NCI-H1048 (cell line): ENCODE results near the gene RUVBL1.

ENCODE experiments used
- DNase-seq: peaks from one replicate; lab custom pipeline; 2025; lab: John Stamatoyannopoulos, UW

Gene RUVBL1

DNA sequence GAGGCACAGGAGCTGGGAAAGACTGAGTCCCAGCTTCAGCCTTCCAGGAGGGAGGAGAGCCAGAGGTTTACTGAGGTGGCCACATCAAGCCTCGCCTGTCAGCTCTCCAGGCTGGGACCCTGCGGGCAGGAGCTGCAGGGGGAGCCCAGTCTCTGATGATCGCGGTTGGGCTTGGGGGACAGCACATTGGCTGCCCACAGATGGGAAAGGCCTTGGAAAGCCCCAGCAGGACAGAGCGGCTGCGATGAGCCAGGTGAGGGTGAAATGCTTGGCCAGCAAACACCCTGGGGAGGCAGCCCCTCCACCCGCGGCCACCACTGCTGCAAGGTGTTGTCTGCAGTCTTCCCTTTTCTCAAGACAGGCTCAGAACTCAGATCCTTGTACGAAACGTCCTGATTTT lies 40.2 kb downstream of the RUVBL1 start:
- no peak for DNase-seq

DNA sequence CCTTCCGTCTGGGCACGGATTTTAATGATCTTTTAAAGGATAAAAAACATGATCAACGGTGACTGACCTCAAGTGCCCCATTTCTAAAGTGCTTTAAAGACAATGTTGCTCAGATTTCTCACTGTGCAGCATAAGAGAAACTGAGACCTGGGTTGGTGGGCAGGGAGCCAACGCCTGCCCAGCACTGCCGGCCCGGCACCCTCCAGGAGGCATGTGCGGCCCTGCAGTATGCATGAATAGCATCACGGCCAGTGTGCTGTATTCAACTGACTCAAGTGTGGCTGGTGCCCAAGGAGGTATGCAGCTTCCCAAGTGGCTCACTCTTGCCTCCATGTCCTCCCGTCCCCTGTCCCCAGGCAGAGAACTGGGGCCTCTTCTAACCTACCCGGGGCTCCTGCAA lies 41.1 kb downstream of the RUVBL1 start:
- DNase-seq: no peak

DNA sequence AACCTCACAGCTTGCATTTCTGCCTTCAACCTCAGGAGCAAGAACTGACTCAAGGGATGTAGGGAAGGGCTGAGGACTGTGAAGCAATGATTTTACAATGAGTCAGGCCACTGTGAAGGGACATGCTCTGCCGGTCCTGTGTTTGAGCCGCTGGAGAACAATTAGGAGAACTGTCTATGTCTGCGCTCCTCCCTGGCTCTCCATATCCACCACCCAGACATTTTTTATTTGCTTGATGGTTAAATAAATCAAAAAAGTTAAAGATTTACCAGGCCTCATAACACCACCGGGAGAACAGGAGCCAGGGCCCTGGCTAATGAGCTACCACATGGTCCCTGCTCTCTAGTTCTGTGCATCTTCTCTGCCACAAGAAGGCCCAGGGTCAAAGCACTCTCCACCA lies 41.8 kb downstream of the RUVBL1 start:
- no peak for DNase-seq

DNA sequence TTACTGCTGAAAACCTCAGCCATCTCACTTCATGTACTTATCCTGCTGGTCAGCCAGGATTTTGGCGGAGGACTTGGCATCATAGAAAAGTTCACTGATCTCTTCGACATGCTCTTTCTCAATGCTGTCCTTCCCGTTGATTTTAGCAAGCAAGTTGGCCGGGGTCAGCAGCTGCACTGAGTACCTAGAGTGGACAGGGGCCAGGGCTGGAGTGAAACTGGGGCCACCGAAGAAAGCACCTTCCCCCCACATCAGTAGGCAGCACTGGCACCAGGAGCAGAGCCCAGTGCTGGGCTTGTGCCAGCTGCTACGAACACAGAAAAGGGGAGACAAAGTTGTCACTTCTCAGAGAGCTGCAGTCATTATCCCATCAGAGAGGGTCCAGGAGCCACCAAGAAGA lies 42.4 kb downstream of the RUVBL1 start:
- DNase-seq: no peak

DNA sequence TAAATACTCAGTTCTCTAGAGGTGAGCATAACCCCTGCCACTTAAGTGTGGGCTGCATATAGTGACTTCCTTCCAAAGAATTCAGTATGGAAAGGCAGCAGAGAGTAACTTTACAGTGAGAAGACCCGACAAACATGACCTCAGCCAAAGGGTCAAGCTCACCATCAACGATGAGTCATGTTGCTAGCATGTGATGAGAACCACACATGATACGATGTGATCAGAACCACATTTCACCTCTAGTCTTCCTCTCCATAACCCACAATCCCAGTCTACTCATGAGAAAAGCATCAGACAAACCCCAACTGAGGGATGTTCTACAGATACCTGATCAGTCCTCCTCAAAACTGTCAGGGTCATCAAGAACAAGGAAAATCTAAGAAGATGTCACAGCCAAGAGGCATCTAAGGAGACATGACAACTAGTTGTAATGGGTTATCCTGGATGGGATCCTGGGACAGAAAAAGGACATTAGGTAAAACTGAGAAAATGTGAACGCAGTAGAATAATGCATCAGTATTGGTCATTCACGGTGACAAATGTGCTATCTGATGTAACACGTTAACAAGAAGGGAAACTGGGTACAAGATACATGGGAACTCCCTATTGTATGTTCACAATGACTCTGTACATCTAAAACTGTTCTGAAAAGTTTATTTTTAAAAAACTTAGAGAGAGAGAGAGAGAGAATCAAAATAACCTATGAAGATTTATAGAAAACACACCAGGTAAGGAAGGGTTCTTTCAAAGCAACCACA lies 43.1 kb downstream of the RUVBL1 start:
- no peak for DNase-seq

DNA sequence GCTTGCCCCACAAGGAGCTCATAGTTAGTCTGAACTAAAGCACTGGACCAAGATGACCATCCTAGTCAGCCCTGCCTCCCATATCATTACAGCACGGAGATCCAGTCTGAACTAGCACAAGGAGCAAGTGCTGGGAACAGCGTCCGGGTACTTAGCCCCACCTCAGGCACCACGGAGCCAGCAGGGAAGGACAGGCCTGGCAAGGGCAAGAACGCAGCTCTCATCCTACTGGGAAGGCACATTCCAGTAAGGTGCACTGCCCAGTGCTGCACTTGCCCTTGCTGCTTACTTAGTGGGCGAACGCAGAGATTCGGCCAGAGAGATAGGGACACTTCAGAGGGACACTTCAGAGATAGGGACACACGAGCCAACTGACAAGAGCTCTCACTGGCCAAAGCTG lies 43.8 kb downstream of the RUVBL1 start:
- DNase-seq: no peak

DNA sequence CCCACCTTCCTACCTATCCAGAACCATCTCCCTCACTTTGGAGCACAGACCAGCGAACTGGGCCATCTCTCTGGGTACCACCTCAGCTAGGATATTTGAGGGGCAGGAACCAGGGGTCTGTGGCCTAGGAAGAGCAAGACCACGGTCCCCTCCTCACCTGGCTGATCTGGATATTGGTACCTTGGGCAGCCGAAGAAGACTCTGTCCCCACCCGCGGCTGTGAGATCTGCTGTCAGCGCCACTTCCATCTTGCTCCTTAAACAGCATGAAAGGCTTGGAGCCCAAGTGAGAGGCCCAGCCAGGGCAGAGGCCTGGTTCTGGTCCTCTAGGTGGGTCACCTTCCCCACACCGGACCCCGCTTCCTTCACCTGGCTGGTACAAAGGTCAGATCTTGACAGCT lies 44.7 kb downstream of the RUVBL1 start:
- no peak for DNase-seq

DNA sequence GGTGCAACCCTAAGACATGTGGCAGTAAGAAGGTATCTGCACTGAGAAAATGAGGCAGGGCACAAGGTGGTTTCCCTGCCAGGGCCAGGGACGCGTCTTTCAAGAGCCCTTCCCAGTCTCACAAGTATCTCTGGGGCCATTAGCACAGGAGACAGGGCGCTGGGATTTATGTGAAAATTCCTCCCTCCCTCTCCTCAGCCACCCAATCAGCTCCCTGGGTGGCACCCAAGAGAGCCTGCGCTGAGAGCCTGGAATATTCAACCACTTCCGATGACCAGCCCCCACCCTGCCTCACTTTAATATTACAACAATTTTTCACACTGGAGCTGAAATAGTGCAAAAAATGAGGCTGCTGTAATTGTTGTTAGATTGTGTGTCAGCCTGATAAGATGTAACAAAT lies 45.3 kb downstream of the RUVBL1 start:
- no peak for DNase-seq

DNA sequence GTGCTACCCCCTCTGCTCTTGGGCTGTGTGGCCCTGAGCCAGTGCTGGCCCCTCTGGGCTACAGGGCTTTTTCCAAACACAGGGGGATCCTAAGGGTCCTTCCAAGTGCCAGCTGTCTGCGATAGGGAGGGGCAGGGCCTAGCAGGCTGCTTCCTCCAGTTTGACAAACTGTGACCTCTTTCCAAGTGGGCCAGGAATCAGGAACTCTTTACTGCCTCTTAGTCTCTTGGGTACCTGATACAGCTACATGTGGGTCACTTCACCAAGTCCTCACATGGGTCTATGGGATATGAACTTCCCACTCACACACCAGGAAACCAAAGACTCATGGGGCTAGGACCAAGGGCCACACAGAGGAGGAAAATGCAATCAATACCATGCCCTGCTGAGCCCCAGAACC lies 45.9 kb downstream of the RUVBL1 start:
- DNase-seq: no peak

DNA sequence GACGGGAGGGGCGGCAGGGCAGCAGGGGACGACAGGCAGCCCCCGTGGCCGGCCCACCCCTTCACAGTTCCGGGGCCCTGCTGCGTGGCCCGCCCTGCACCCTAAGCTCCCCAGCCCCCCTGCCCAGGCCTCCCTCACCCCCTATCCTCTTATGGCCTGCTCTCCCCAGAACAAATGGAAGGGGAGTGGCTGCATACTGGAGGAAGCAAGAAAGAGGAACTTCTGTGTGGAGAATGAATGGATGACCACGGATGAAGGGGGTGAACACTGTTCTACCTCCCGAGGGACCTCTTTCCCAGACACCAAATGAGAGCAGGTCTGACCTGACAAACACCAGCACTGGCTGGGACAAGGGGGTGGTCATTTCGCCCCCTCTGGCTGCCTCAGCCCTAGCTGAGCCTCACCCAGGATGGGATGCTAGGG lies 46.4 kb downstream of the RUVBL1 start:
- no peak for DNase-seq

DNA sequence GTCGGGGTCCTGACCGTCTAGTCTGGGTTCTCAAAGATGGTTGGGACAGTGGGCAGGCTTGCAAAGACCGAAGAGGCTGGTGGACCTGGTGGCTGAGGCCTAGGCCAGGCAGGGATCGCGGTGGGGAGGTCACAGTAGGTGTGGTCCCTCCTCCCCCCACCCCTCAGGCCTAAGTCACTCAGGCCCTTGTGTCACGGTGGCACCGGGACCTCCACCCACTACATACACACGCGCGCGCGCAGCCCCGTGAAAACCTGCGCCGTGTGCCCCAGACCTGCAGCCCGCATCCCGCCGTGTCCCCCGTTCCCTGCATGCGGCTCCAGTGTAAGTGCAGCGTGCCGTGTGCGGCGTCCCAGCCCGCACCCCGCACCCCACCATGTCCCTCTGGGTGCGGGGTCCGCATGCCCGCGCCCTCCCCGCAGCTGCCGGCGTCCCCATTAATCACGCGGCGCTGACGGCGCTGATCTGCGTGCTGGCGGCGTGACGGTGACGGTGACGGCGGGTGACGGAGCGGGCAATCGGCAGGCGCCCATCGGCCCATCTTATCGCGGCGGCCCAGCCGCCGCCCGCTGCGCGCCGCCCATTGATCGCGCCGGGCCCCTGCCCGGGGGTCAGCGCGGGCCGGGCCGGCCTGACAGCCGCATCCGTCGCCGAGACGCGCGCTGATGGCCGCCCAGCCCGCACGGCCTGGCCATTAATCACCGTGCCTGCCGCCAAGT lies 47.0 kb downstream of the RUVBL1 start:
- no peak for DNase-seq

DNA sequence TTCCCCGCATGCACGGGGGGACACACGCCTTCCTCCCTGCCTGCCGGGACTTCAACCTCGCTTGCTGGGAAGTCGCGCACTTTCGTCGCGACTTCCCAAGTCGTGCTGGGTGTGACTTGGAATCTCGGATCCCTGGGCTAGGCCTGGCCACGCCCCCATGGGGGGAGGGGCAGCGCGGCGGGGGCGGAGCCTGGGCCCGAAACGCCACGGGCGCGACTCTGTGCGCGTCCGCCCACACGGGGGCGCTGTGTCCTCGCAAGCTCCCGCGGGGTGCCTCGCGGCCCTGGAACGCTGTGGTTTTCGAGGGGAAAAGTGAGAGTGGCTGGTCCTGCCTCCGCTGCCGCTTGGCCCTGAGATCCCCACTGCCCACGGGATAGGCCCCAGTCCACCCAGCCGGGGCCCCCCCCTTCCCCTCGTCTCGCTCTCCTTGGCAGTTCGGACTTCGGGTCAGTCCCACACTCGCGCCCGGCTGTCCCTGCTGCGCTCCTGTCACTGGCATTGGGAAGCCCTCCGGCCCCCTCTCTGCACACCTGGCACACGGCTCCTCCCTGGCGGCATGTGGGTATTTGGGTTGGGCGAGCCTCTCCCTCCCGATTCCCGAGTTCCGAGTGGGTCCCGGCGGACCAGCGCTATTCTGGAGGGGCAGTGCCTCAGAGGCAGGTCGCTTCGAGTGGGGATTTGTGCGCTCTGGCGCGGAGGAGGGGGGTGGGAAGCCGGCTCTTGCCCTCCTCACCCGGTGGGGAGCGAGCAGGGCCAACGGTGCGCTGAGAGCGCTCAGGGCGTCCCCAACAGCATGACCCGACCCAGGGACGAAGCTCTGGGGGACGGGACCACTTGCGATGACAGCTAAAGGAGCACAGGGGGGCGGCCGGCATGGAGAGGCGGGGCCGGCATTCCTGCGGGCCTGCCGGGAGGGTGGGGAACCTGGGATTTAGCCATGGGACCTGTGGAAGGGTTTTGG lies 47.8 kb downstream of the RUVBL1 start:
- no peak for DNase-seq

DNA sequence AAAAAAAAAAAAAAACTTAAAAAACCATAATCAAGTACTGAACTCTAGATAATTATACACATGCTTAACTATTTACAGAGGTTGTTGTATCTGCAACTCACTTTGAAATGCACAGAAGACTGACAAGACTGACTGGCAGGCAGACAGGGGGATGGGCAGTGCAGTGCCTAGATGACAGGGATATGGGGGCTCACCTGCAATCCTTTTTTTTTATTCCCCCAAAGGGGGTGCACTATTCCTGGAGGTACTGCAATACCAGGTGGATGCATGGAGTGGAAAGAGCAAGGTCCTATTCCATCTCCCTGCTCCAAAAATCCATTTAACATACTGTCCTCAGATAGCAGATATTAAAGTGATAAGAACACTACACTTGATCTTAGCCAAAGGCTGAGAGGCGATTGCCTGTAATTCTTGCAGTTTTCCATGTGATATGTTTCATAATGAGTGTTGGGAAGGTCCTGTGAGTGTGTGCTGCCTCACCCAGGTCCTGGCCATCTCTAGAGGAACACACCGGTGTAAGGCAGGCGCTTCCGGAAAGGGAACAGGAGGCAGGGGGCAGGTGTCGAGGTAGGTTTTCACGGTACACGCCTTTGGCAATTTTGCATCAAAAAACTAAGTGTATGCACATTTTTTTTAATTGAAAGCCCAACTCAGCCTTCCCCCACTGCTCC lies 48.6 kb downstream of the RUVBL1 start:
- DNase-seq: no peak

DNA sequence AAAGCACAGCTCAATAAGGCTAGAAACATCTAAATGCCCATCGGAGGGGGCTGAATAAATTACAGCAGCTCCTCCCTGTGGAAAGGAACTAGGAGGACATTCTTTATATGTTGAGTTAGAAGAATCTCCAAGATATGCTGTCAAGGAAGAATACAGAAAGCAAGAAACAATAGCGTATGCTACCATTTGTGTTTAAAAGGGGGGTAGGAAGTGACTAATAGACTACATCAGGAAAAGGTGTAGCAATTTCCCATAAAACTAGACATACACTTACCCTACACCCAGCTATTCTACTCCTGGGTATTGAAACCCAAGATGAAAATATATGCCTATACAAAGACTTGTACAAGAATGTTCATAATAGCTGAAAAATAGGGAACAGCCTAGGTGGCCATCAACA lies 49.8 kb downstream of the RUVBL1 start:
- no peak for DNase-seq

DNA sequence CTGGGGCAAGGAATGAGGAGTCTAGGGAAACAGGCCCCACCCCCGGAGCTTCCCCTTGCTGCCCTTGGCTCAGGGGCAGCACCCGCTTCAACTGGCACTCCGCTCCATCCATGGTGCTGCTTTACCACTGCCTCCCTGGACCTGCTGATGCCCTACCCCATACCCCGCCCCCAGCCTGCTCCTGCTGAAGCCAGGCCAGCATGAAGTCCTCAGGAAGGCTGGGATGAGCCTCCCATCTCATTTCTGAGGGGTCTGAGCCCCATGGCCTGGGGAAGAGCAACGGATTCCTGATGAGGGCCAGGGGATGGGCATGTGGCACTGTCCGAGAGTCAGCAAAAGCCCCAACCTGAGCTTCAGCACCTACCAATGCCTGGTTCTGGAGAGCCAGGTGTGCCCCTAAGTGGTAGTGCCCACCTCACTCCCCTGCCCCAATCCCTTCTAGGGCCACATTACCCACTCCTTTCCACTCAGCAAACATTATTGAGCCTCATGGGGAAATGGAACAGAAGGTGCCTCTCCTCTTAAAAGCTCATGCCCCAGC lies 50.4 kb downstream of the RUVBL1 start:
- DNase-seq: no peak

DNA sequence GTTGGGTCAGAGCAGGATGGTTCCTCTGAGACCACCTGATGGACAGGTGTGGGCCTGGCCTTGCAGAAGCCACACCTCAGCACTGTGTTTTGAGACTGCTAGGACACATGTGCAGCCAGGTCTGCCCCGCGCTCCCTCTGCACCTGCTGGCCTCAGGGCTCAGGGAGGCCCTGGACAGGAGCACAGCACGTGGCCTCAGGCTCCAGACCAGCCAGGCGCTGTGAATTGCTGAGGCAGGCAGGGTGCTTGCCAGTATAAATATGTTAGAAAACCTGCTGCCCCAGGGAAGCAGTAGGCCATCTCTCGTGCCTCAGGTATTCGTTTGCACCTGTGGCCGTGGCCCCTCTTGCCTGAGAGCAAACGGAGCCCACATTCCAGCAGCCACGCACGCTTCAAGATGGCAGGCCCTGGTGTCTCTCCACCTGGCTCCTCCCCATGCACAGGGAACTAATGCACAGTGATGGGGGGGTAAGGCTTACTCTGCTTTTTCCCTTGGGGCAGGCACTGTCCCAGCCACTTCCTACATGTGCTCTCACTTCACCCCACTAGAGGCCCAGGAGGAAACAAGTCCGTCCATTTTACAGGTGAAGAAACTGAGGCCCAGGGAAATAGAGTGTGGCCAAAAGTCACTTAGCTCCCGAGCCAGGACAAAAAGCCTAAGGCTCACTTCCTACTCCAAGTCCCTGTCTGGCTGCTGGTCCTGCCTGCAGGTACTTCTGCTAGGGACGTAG lies 51.0 kb downstream of the RUVBL1 start:
- no peak for DNase-seq

DNA sequence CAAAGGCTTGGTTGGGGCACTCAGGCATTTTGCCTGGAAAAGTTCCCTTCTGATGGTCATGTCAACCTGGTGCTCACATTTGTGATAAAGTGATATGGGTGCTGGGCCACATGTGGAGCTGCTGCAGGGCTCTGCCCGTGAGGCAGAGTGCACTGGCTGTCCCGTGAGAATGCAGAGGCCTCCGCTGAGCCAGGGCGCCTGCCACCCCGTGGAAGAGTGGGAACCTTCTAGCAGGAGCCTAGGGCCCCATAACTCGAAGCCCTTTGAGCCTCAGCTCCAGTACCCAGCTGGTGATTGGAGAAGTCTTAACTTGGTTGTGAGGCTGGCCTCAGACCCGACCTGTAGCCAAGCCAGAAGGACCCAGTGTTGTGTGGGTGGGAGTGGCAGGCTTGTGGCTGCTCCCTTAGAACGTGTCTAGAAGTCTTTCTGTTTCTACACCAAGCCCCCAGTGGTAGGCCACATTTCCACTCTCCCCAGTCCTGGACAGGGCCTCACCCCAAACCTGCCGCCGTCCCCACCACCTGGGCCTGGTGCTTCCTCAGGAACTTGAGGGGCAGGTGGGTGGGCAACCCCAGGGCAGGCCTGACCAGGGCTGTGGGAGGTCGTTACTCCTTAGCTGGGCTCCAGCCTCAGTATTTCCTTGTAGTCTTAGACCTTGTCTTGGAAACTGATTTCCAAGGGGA lies 51.7 kb downstream of the RUVBL1 start:
- DNase-seq: no peak

DNA sequence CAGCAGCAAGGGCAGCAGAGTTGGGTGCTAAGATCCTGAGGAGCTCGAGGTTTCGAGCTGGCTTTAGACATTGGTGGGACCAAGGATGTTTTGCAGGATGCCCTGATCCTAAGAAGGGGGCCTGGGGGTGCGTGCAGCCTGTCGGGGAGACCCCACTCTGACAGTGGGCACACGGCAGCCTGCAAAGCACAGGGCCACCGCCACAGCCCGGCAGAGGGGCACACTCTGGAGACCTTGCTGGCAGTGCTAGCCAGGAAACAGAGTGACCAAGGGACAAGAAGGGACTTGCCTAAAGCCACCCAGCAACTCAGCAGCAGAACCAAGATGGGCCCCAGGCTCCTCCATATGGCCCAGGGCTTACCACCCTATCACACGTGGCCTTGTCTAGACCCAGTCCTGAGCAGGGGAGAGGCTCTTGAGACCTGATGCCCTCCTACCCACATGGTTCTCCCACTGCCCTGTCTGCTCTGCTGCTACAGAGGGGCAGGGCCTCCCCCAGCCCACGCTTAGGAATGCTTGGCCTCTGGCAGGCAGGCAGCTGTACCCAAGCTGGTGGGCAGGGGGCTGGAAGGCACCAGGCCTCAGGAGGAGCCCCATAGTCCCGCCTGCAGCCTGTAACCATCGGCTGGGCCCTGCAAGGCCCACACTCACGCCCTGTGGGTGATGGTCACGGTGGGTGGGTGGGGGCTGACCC lies 52.6 kb downstream of the RUVBL1 start:
- no peak for DNase-seq

DNA sequence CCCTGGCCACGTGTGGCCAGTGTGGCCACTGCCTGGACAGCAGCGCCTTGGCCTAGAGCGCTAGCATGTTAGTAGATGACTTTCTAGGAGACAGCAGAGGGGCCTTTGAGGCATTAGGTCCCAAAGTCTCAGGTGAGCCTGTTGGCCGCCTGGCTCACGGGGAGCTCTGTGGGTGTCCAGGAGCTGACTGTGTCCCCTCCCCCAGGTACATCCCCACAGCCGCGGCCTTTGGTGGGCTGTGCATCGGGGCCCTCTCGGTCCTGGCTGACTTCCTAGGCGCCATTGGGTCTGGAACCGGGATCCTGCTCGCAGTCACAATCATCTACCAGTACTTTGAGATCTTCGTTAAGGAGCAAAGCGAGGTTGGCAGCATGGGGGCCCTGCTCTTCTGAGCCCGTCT lies 54.3 kb downstream of the RUVBL1 start:
- no peak for DNase-seq

DNA sequence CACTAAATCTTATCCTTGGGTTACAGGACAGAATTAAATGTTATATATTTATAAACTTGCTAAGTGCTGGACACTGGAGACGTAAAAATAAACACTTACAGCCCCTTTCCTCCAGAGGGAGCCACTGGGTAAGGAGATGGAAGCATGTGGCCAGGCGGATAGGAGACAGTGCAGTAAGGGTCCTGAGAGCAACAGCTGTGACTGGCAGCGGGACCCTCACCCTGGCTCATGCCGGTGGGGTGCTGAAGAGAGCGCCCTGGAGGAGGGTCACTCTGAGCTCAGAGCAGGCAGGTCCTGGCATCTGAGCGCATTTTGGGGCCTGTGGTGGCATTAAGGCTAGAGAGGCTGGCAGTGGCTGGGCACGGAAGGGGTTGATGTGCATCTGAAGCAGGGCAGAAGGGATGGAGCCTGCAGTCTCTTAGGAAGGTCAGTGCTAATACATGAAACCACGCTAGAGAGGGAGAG lies 55.4 kb downstream of the RUVBL1 start:
- DNase-seq: no peak
